B cell (primary cell): ENCODE data around the gene PSMA2. TPM values are rescaled to one million over a fixed set of nuclear protein-coding genes. Genes with fewer than 3 reads are reported as not detected.

Source experiments
- ATAC-seq: fragments of 200-7000 bp; cut with Tn5 transposase; one replicate; pipeline ENCODE4 v1.10.0; 2021; ENCODE audit warnings: low read depth, mild to moderate bottlenecking, moderate number of reproducible peaks, moderate library complexity
- CTCF ChIA-PET: fragments of 350-600 bp; sonication (Branson Sonifier 250); formaldehyde crosslinking; loops from one replicate; lab custom pipeline; 2021; ENCODE audit warnings: antibody characterized with exemption, inconsistent platforms; lab: Charles Lee
- POLR2A ChIA-PET: fragments of 350-600 bp; sonication (Branson Sonifier 250); formaldehyde crosslinking; loops from one replicate; lab custom pipeline; 2021; ENCODE audit warnings: antibody characterized with exemption; lab: Charles Lee
- DNase-seq: peaks from one replicate; pipeline ENCODE4 v3.0.0; 2013
- H2AFZ ChIP-seq: 2 replicates; pipeline ENCODE4 v1.6.1; 2012; ENCODE audit warnings: mild to moderate bottlenecking, low read depth, low read length; ENCODE audit not compliant: insufficient read depth, poor library complexity, severe bottlenecking
- H3K27ac ChIP-seq, 2 donors: 1 replicate in 1 of 2; 2 replicates in 1 of 2; pipeline ENCODE4 v1.5.1; 2012 to 2013; ENCODE audit warnings: low read length in 2 of 2, mild to moderate bottlenecking in 2 of 2, moderate library complexity in 1 of 2
- H3K27me3 ChIP-seq, 4 experiments: fragments of 200-600 bp in 1 of 4; sonication (generic) in 1 of 4; replicated peaks in 1 of 4; 1 replicate in 2 of 4; 2 replicates in 2 of 4; pipeline versions ENCODE4 v1.6.1 to v1.7.0; 2013 to 2016; ENCODE audit warnings: low read length in 3 of 4, mild to moderate bottlenecking in 2 of 4, mixed read lengths in 1 of 4, moderate library complexity in 1 of 4; ENCODE audit not compliant: insufficient read depth in 4 of 4, control insufficient read depth in 3 of 4; ENCODE audit errors: control extremely low read depth in 1 of 4
- H3K36me3 ChIP-seq, 2 experiments: replicated peaks in 1 of 2; 1 replicate in 1 of 2; 2 replicates in 1 of 2; pipeline versions ENCODE4 v1.6.1 to v1.7.1; 2013; ENCODE audit warnings: low read length in 1 of 2; ENCODE audit not compliant: insufficient read depth in 2 of 2, control insufficient read depth in 1 of 2; ENCODE audit errors: control extremely low read depth in 1 of 2, extremely low read depth in 1 of 2
- H3K4me1 ChIP-seq, 2 donors: fragments of 200-600 bp in 1 of 2; sonication (generic) in 1 of 2; 1 replicate in 1 of 2; 2 replicates in 1 of 2; pipeline versions ENCODE4 v1.5.1 to v1.6.1; 2013 to 2017; ENCODE audit warnings: low read length in 2 of 2; ENCODE audit not compliant: control insufficient read depth in 2 of 2, insufficient read depth in 2 of 2
- H3K4me2 ChIP-seq: replicated peaks from 2 replicates; pipeline ENCODE3; 2012; ENCODE audit warnings: mild to moderate bottlenecking, low read depth, low read length; ENCODE audit not compliant: poor library complexity, severe bottlenecking
- H3K4me3 ChIP-seq, 5 experiments: fragments of 200-600 bp in 1 of 5; sonication (generic) in 1 of 5; 1 replicate in 3 of 5; 2 replicates in 2 of 5; pipeline versions ENCODE4 v1.5.1 to v1.7.0; 2011 to 2016; ENCODE audit warnings: low read length in 4 of 5, mild to moderate bottlenecking in 4 of 5, low read depth in 2 of 5, control low read depth in 1 of 5, moderate library complexity in 1 of 5; ENCODE audit not compliant: insufficient read depth in 1 of 5; ENCODE audit errors: control extremely low read depth in 1 of 5, extremely low read depth in 1 of 5
- H3K79me2 ChIP-seq: fragments of 200-600 bp; sonication (generic); one replicate; pipeline ENCODE4 v1.6.0; 2016; ENCODE audit warnings: low read length; ENCODE audit not compliant: control insufficient read depth, insufficient read depth
- H3K9ac ChIP-seq: fragments of 200-600 bp; sonication (generic); 2 replicates; pipeline ENCODE4 v1.6.1; 2017; ENCODE audit warnings: mild to moderate bottlenecking, low read length, moderate library complexity
- H3K9me3 ChIP-seq, 3 donors: one replicate each; pipeline versions ENCODE4 v1.6.1 to v1.7.1; 2013; ENCODE audit warnings: low read length in 2 of 3; ENCODE audit not compliant: control insufficient read depth in 2 of 3, insufficient read depth in 1 of 3; ENCODE audit errors: control extremely low read depth in 1 of 3
- H4K20me1 ChIP-seq: 2 replicates; pipeline ENCODE4 v1.6.0; 2012; ENCODE audit warnings: mild to moderate bottlenecking, low read length; ENCODE audit not compliant: insufficient read depth, control insufficient read depth, poor library complexity, severe bottlenecking
- H3K27ac Mint-ChIP-seq: one replicate; pipeline ENCODE4 v1.8.0; 2021; ENCODE audit warnings: mixed read lengths
- H3K27me3 Mint-ChIP-seq: one replicate; pipeline ENCODE4 v1.8.0; 2021; ENCODE audit warnings: mixed read lengths
- H3K4me1 Mint-ChIP-seq: one replicate; pipeline ENCODE4 v1.8.0; 2021; ENCODE audit warnings: mixed read lengths
- H3K4me3 Mint-ChIP-seq: one replicate; pipeline ENCODE4 v1.8.0; 2021; ENCODE audit warnings: mixed read lengths
- H3K9me3 Mint-ChIP-seq: one replicate; pipeline ENCODE4 v1.8.0; 2022; ENCODE audit warnings: mixed read lengths; ENCODE audit not compliant: insufficient read depth
- CTCF ChIP-seq: fragments of 200-600 bp; IDR thresholded peaks from one replicate; pipeline ENCODE4 v1.8.0; 2022; ENCODE audit warnings: antibody characterized with exemption, mild to moderate bottlenecking
- EZH2 ChIP-seq: IDR thresholded peaks from 2 replicates; pipeline ENCODE4 v1.6.1; 2012; ENCODE audit warnings: borderline replicate concordance, low read depth, mild to moderate bottlenecking, moderate library complexity, low read length; ENCODE audit not compliant: insufficient read depth, poor library complexity, severe bottlenecking
- WGBS: methylation state at CpG from one replicate; pipeline ENCODE4 v1.1.5; 2013; ENCODE audit warnings: missing lambda C conversion rate; ENCODE audit not compliant: insufficient coverage; 5-methylcytosine and 5-hydroxymethylcytosine counted together
- intact Hi-C: fragments of 100-400 bp; cut with micrococcal nuclease; formaldehyde crosslinking; loops from one replicate; pipeline ENCODE4 v1.10.0; 2022
- polyA plus RNA-seq: library from polyadenylated mRNA; depleted of rRNA; stranded (reverse); fragments of >200 nt; gene quantifications from 2 replicates; pipeline ENCODE4 v1.2.3, GENCODE V29; 2012
- total RNA-seq, 2 donors: library from RNA; stranded (reverse); fragments of 120-200 nt in 1 of 2; gene quantifications; 1 replicate in 1 of 2; 2 replicates in 1 of 2; pipeline versions ENCODE4 v1.2.3 to v1.2.4, GENCODE V29; 2013 to 2022

The PSMA2 gene
- total and polyA plus RNA-seq, 2 donors (not counting 1 experiment from before 2014, with no cell fraction given) = 26.3 to 47.8 TPM

DNA sequence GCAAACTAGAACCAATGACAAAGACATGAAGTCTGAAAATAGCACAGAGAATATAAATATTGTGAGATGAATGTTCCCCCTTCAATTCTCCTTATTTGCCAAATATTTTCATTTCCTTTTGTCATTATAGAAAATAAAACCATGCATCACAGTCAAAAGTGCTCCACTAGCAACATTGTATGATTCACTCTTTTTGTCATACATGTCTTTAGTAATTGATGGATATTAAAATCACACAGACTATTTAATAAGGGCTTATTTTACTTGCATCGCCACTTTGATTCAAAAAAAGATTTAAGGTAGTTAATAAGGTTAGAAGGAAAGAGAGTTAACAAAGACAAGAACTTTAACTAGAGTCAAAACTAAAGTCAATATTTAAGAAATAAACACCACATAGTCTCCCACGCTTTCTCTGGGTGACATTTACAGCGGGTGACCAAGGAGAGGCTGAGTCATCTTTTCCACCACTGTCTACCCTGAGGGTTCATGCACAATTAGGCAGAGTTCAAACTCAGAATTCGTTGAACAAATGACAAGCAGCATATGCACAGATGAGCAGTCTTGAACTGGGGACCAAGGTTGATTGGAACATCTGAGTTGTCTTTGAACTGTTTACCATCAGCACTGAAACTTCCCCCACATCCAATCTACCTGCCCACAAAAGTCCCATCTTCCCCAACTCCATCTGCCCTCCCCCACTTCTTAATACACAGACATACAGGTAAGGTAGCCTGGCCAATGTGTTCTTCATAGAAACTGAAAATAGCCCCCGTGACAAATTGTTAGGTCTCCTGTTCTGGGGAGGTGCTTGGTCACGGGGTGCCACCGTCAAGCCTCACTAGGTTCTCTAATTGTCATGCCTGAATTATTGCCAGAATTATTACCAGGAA lies 62.6 kb downstream of the PSMA2 start:
- H3K9me3 ChIP-seq = peaks cover 0 to 13% (median 0%) of the 10 kb centered on the region in 3 donors
- peaks cover 12% of the 10 kb centered on the region for H3K4me1 Mint-ChIP-seq
- no peaks in the 10 kb centered on the region for H4K20me1 ChIP-seq
- peak overlapping the region; percentile 70 for H3K27ac Mint-ChIP-seq
- no peak overlapping the region for H2AFZ ChIP-seq
- no peak overlapping the region for H3K27ac ChIP-seq
- H3K27me3 Mint-ChIP-seq = peaks cover 17% of the 10 kb centered on the region
- H3K27me3 ChIP-seq = peaks cover 0 to 4% (median 0%) of the 10 kb centered on the region in 4 experiments
- H3K4me1 ChIP-seq = no peaks in the 10 kb centered on the region
- H3K4me3 Mint-ChIP-seq = peak overlapping the region; percentile 44
- no peak for TF ChIP-seq EZH2
- WGBS = 70% methylated on average over 5 of the region's 7 CpGs
- ATAC-seq (peak; percentile 66), DNase-seq (no peak)
- H3K9ac ChIP-seq = no peak overlapping the region
- H3K4me3 ChIP-seq = no peak overlapping the region
- no peaks in the 10 kb centered on the region for H3K9me3 Mint-ChIP-seq
- CTCF ChIA-PET = no interaction called here
- H3K79me2 ChIP-seq = no peaks in the 10 kb centered on the region
- H3K4me2 ChIP-seq = no peak overlapping the region
- POLR2A ChIA-PET = no interaction called here
- no peaks in the 10 kb centered on the region for H3K36me3 ChIP-seq
- intact Hi-C loops = no loop called here

DNA sequence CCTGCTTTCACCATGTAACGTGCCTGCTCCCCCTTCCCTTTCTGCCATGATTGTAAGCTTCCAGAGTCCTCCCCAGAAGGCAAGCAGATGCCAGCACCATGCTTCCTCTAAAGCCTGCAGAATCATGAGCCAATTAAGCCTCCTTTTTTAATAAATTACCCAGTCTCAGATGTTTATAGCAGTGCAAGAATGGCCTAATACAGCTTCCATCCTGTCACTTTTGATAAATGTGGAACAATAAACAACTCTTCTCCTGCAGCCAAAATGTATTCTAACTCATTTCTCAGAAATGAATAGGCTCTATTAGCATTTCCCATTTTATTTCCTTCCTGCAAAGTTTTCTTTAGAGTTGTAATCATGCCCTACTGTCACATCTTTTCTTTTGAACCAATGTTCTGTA lies 63.5 kb downstream of the PSMA2 start:
- Histone ChIP-seq H4K20me1 (no peaks in the 10 kb centered on the region), H3K79me2 (no peaks in the 10 kb centered on the region), H3K27me3 (peaks cover 0 to 4% (median 0%) of the 10 kb centered on the region in 4 experiments), H3K4me3 (no peak overlapping the region), H3K9me3 (peaks cover 0 to 13% (median 0%) of the 10 kb centered on the region in 3 donors), H2AFZ (no peak overlapping the region), H3K4me1 (no peaks in the 10 kb centered on the region), H3K9ac (no peak overlapping the region), H3K4me2 (no peak overlapping the region), H3K36me3 (no peaks in the 10 kb centered on the region), H3K27ac (no peak overlapping the region)
- POLR2A ChIA-PET = no interaction called here
- Mint-ChIP-seq H3K4me3 (no peak overlapping the region), H3K4me1 (peaks cover 12% of the 10 kb centered on the region), H3K27me3 (peaks cover 25% of the 10 kb centered on the region), H3K27ac (no peak overlapping the region), H3K9me3 (no peaks in the 10 kb centered on the region)
- no peak for DNase-seq
- TF ChIP-seq EZH2 = no peak
- TF ChIP-seq CTCF = no peak
- intact Hi-C loops = no loop called here
- 86% methylated on average over 1 of the region's 1 CpG for WGBS
- no peak for ATAC-seq
- CTCF ChIA-PET = no interaction called here

Other genes starting within 250 kb of the PSMA2 start
- gene C7orf25, start 20.1 kb downstream of the PSMA2 start, total RNA-seq = 7.5 and 11.8 TPM in 2 replicates
- gene C7orf25, start 20.1 kb downstream of the PSMA2 start, polyA plus RNA-seq = 2.1 and 2.3 TPM in 2 replicates
- 31.7 and 34.2 TPM in 2 replicates for gene MRPL32, start 202 bp upstream of the PSMA2 start, total RNA-seq
- gene MRPL32, start 202 bp upstream of the PSMA2 start, polyA plus RNA-seq = 25.3 and 41.0 TPM in 2 replicates
- not detected in 2 replicates for gene HECW1, start 180.5 kb upstream of the PSMA2 start, total RNA-seq
- gene HECW1, start 180.5 kb upstream of the PSMA2 start, polyA plus RNA-seq = not detected in 2 replicates